HG02678 (cell line): ENCODE data around the gene KIF21A.

Experiments used
- ATAC-seq: cut with Tn5 transposase; IDR thresholded peaks from one replicate; pipeline ENCODE4 v1.9.1; 2021; ENCODE audit warnings: mild to moderate bottlenecking, moderate library complexity; ENCODE audit not compliant: unreplicated experiment

Gene KIF21A

GRCh38 chr12:39431797-39432196, 11.1 kb downstream of the KIF21A start:
- ATAC-seq: no peak

- ATAC-seq: no peak
These were observed 11.7 kb downstream of the KIF21A start for GRCh38 chr12:39431002-39431796.

DNA sequence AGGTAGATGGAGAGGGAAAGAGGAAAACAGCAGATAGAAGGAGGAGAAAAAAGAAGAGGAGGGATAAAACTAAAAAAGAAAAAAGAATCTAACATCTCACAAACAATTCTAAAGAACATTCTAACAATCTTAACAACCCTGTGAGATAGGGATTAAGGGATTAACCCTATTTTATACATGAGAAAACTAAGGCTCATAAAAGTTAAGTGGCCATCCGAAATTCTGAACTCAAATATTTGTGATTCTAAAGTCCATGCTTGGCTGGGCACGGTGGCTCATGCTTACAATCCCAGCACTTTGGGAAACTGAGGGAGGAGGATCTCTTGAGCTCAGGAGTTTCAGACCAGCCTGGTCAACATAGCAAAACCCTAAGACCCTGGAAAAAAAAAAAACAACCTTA, 13.1 kb downstream of the KIF21A start:
- ATAC-seq: no peak

DNA sequence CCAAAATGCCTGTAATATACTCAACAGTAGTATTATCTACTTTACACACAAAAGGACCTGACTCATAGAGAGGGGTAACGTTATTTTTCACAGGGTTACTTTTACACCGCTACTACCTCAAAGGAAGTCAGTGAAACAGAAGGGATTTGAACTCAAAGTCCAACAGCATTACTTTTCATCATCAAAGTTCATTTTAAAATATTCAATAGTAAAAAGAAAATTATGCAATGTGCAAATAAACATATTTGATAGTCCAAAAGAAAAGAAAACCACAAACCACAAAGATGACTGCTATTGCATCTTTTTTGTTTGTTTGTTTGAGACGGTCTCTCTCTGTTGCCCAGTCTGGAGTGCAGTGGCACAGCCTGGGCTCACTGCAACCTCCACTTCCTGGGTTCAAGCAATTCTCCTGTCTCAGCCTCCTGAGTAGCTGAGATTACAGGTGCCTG, 15.5 kb downstream of the KIF21A start:
- ATAC-seq: no peak

- ATAC-seq: no peak
These were observed 16.2 kb downstream of the KIF21A start for GRCh38 chr12:39426636-39427240.

DNA sequence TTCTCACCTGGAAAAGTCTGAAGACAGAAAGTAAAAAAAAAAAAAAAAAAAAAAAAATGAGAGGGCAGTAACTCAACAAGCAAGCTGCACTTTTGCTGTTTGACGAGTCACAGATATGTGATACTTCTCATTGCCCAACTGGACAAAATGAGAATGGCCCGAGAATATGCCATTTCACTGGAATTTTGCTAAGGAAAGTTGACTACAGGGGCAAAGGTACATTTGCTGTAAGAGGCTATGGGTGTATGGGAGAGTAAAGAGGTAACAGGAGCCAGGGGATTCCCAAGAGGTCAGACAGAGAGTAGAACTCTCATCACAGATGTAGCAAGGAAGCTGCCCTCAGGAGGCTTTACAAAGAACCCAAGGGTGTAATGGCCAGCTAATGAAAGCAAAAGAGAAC, 22.9 kb downstream of the KIF21A start:
- ATAC-seq: no peak

GRCh38 chr12:39419471-39419870, 23.4 kb downstream of the KIF21A start:
- ATAC-seq: no peak

DNA sequence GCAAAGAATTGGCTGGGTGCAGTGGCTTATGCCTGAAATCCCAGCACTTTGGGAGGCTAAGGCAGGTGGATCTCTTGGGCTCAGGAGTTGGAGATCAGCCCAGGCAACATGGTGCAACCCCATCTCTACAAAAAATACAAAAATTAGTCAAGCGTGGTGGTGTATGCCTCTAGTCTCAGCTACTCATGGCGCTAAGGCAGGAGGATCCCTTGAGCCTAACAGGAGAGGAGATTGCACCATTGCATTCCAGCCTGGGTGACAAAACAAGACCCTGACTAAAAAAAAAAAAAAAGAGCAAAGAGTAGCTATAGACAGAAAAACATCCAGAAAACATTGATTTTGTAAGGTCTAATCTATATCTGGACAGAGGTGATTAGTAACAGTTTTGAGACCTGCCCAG, 25.0 kb downstream of the KIF21A start:
- ATAC-seq: no peak

DNA sequence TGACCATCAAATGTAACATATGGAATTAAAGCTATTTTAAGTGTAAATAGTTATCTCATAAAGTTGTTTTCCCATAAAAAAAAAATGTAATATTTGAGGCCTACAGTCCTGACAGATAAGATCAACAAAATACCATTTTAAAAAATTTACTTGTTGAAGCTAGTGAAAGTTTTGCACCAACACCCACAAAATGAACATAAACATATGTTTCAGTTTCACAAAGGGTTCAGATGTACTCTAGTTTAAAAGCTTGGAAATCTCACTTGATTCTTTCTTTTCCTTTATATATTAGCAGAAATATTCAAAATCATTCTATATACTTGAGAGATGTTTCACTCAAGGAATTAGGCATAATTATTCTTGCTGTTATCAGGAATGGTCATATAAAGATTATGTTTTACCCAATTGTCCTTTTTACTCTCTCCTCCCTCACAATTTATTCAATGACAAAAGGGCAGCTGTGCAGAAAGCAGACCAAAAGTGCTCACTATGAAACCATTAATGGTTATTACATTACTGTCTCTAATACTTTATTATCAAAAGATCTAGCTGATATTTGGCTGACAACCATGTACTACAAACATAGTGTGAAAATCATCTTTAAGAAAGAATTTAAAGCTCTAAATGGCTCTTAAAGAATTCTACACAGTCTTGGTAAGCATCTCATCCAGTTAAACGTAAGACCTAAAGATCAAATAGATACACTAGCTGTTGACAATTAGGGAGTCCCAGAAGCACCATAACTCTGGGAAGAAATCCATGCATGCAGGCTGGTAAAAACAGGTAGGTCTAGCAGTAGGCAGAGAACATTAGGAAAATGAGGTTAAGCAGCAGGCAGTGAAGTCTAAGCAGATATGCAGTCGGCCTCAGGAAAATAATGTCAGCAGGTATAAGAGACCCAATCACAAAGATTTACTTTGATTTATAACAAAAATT, 28.8 kb downstream of the KIF21A start:
- ATAC-seq: no peak

DNA sequence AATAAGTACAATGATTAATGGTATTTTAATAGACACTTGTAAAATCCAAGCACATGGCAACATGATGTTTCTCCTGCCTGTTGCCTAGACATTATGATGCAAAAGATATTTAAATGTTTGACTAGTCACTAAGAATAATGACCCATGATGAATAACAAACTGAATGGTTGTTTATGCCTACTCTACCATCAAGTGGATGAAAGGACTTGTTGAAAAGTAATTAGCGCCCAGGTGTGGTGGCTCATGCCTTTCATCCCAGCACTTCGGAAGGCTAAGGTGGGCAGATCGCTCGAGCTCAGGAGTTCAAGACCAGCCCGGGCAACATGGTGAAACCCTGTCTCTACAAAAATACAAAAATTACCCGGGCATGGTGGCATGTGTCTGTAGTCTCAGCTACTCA, 30.7 kb downstream of the KIF21A start:
- ATAC-seq: no peak

GRCh38 chr12:39406262-39406661, 36.7 kb downstream of the KIF21A start:
- no peak for ATAC-seq

- no peak for ATAC-seq
These were observed 37.3 kb downstream of the KIF21A start for GRCh38 chr12:39405580-39405979.

GRCh38 chr12:39404000-39404399, 38.9 kb downstream of the KIF21A start:
- no peak for ATAC-seq

DNA sequence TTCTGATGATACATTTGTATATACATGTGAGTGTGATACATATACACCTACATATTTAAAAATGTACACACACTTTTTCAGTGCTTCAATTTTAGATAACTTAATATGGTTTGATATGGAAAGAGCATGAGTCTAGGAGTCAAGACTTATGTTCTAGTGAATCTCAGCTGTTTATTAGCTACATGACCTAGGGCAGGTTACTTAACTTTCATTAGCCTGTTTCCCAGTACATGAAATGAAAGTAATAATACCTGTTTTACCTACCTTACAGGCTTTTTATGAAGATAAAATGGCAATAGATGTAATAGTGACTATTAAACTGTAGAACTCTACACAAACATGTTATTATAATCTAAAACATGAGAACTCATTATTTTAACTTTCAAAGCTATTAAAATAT, 39.5 kb downstream of the KIF21A start:
- ATAC-seq: no peak

- no peak for ATAC-seq
These were observed 40.0 kb downstream of the KIF21A start for GRCh38 chr12:39402922-39403321.

DNA sequence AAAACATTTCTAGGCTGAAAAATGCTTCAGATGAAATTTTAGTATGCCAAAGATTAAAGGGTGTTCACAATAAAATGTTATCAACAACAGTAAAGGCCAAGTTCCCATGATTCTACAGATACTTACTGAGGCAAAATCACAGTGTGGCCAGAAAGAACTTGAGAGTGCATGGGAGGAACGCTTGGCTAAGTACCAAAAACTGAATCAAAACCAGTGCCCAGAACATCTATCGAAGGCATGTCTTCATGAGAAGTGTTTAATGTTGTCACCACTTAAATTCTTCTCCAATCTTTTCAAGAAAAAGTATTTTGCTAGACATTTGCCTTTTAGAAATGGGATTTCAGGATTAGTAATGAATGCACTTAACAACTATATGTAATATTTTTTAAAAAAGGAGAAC, 41.5 kb downstream of the KIF21A start:
- no peak for ATAC-seq

DNA sequence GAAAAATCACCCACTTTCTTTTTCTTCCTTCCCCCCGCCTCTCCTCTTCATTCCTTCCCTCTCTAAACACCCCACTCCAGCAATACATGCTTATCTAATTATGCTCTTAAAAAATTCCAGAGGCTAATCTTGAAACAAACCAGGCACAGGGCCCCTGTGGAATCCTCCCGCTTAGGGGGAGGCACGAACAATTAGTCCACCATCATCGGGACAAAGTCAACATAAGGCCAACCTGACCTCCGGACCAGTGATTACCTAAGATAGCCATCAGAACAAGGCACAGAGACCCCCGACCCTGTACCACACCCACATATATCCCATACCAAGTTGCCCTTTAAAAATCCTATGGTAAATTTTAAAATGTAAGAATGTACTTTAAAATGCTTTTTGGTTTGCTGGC, 47.1 kb downstream of the KIF21A start:
- no peak for ATAC-seq

DNA sequence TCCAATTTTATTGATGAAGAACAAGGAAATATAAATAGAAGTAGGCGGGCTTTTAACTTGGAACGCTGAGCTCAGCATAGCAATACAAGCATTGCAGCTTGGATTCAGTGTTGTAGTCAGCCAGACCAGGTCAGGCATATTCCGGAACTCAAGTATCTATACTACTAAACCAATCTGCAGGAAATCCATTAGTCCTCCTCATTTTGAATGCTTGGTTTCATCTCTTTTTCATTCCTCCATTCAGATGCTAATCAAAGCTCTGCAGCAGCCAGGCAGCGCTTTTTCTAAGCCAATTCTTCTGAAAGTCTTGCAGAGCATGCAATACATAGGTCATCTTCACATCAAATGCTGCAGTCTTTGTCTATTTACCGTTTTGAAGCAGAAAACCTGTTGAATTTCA, 49.0 kb downstream of the KIF21A start:
- ATAC-seq: no peak

DNA sequence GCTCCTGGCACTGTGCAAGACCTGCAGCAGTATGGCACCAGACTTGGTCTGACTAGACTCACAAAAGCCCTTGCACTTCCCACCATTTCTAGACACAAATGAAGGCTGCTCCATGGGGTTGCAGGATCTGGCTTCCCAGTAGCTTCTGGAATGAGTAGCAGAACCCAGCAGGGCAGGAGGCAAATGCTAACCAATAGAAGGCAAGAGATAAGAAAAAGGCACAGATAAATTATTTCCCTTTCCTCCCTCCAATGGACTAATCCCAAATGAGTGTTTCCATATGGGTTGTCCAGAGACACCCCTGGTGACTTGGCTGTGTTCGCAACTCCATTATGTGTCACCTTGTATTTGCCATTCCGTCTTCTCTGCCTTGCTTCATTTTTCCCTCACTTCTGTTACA, 49.7 kb downstream of the KIF21A start:
- no peak for ATAC-seq

GRCh38 chr12:39392154-39392925, 50.6 kb downstream of the KIF21A start:
- no peak for ATAC-seq

DNA sequence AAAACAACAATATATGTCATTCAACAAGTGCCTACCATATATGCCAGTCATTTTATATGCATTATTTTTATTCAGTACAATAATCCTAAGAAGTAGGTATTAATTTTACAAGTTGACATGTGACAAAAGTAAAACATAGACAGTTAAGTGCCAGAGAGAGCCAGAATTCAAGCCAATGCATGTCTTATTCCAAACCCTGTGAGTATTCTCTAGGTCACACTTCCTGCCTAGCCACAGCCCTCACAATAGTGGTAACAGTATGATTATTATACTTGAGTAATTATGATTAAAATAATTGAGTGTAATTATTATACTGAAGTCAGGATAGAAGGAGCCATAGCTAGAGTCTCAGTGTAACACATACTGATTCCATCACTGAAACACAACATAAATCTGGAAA, 52.2 kb downstream of the KIF21A start:
- no peak for ATAC-seq
